MM.1S (cell line): Measurements from ENCODE around the gene PDGFRB.

ENCODE experiments used
- EZH2 ChIP-seq: fragments of 300-600 bp; sonication (generic); optimal IDR thresholded peaks from 2 replicates; pipeline ENCODE3; 2017; ENCODE audit warnings: low read depth, mild to moderate bottlenecking, antibody characterized with exemption, low read length, mixed read lengths
- TF ChIP-seq, protein P1 (sequence below): fragments of 300-600 bp; sonication (generic); IDR thresholded peaks from 2 replicates; pipeline ENCODE4 v1.5.1; 2016; ENCODE audit warnings: antibody characterized with exemption, low read length, mixed read lengths

DNA sequence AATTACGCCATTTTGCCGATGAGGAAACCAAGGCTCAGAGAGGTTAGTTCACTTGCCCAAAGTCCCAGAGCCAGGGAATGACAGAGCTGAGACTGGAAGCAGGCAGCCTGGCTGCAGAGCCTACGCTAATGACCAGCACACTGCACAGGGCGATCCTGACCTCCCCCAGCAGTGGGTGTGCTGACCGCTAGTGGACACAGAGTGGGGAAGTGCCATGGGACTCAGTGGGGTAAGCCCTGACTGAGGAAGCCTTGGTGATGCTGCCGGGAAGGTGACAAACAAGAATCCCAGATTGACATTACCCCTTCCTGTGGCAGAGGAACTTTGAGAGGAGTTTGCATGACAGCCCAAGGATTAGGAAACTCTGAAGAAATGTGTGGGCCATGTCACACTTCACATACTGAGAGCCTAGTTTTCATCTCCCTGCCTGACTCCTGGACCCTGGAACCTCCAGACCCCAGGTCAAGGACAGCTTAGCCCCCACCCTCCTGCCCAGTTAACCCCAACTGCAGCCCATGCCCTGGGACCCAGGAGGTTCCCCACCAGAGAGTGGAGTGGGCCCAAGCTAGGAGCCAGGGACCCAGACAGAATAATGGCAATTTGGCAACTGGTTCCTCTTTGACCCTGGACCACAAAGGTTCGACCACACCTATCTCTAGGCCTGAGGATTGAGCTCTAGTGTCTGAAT lies 49.6 kb downstream of the PDGFRB start:
- TF ChIP-seq, protein P1, sequence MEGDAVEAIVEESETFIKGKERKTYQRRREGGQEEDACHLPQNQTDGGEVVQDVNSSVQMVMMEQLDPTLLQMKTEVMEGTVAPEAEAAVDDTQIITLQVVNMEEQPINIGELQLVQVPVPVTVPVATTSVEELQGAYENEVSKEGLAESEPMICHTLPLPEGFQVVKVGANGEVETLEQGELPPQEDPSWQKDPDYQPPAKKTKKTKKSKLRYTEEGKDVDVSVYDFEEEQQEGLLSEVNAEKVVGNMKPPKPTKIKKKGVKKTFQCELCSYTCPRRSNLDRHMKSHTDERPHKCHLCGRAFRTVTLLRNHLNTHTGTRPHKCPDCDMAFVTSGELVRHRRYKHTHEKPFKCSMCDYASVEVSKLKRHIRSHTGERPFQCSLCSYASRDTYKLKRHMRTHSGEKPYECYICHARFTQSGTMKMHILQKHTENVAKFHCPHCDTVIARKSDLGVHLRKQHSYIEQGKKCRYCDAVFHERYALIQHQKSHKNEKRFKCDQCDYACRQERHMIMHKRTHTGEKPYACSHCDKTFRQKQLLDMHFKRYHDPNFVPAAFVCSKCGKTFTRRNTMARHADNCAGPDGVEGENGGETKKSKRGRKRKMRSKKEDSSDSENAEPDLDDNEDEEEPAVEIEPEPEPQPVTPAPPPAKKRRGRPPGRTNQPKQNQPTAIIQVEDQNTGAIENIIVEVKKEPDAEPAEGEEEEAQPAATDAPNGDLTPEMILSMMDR, result no peak
- no peak for TF ChIP-seq EZH2
